Ovary (tissue), 9 donors: ENCODE data around the gene PDLIM3. TPM values are rescaled to one million over a fixed set of nuclear protein-coding genes. Genes with fewer than 3 reads are reported as not detected.

ENCODE experiments used
- DNase-seq, 5 donors: peaks; one replicate each; pipeline ENCODE4 v3.0.0-alpha.2; 2019 to 2020
- H3K27ac ChIP-seq, 2 donors: fragments of 200-600 bp; one replicate each; pipeline versions ENCODE4 v1.5.1 to v1.8.0; 2019 to 2022
- H3K27me3 ChIP-seq: fragments of 200-600 bp; one replicate; pipeline ENCODE4 v1.8.0; 2022
- H3K36me3 ChIP-seq: fragments of 200-600 bp; sonication (generic); one replicate; pipeline ENCODE4 v1.5.1; 2019
- H3K4me1 ChIP-seq: one replicate; pipeline ENCODE4 v1.8.1; 2013; ENCODE audit warnings: mild to moderate bottlenecking, moderate library complexity; ENCODE audit not compliant: insufficient read depth
- H3K4me3 ChIP-seq: fragments of 200-600 bp; sonication (generic); one replicate; pipeline ENCODE4 v1.5.1; 2017
- H3K9me3 ChIP-seq, 2 donors: fragments of 200-600 bp in 1 of 2; sonication (generic) in 1 of 2; one replicate each; pipeline versions ENCODE4 v1.5.1 to v1.8.1; 2013 to 2019; ENCODE audit warnings: mild to moderate bottlenecking in 1 of 2, moderate library complexity in 1 of 2
- CTCF ChIP-seq, 3 donors: fragments of 450-650 bp in 2 of 3; fragments of 200-600 bp in 1 of 3; IDR thresholded peaks; one replicate each; pipeline versions ENCODE4 v1.5.1 to v1.8.0; 2016 to 2022; ENCODE audit warnings: antibody characterized with exemption in 3 of 3, mild to moderate bottlenecking in 1 of 3
- EP300 ChIP-seq: sonication (generic); formaldehyde crosslinking; IDR thresholded peaks from one replicate; pipeline ENCODE4 v1.6.1; 2017; ENCODE audit warnings: antibody characterized with exemption
- POLR2A ChIP-seq: fragments of 450-650 bp; IDR thresholded peaks from one replicate; pipeline ENCODE4 v1.6.1; 2017; ENCODE audit warnings: antibody characterized with exemption, mild to moderate bottlenecking, moderate library complexity
- WGBS, 3 donors: extraction: QIAGEN DNeasy Blood & Tissue Kit in 1 of 3; methylation state at CpG; one replicate each; pipeline versions ENCODE4 v1.1.5 to v1.1.7; 2013 to 2017; 5-methylcytosine and 5-hydroxymethylcytosine counted together
- intact Hi-C, 4 donors: fragments of 100-400 bp; cut with DNase I; formaldehyde crosslinking; loops; one replicate each; pipeline versions ENCODE4 v1.11.0 to v1.15.1; 2022 to 2023
- polyA plus RNA-seq, 2 donors: library from polyadenylated mRNA; stranded (reverse); fragments of 200-250 nt in 1 of 2; fragments of 350-450 nt in 1 of 2; fragmentation: Illumina TruSeq in 1 of 2; extraction: RNeasy Lipid Tissue Mini Kit (QIAGEN cat#74804) in 1 of 2; gene quantifications; one replicate each; pipeline ENCODE4 v1.2.3, GENCODE V29; 2013 to 2014
- total RNA-seq, 7 donors: library from RNA; depleted of rRNA in 2 of 7; stranded (reverse); fragments of >200 nt in 2 of 7; fragmentation: NEBNext Ultra II Directional in 3 of 7; extraction: Animal tissue kit (Norgen Biotek cat#: 25700) in 3 of 7; gene quantifications; one replicate each; pipeline versions ENCODE4 v1.1.0 to v1.2.4, GENCODE V29; 2016 to 2023
- donor health status: DM: no; HTN: no; CAD: no; lungs with moderate emphysema.
- donor health status: DM: no; HTN: no; CAD: no.
- donor health status: Bipolar disorder and iron deficiency.
- donor health status: DM: yes; HTN: yes; CAD: no.
- donor health status: DM: no; HTN: no; CAD: no.
- donor health status: DM: yes; HTN: yes; CAD: no.

Gene PDLIM3
- total and polyA plus RNA-seq, 9 donors, result 40.9 to 220 (median 78.7) TPM

- TF ChIP-seq POLR2A (no peak), CTCF (IDR thresholded peaks at IDR 0.05) (no peak), EP300 (no peak)
- peaks cover 2% of the 10 kb centered on the region for H3K4me1 ChIP-seq
- intact Hi-C loops, result no loop called here
- peak overlapping the region in 1 of 2 donors; percentile 16 for H3K27ac ChIP-seq
- no peak overlapping the region for H3K4me3 ChIP-seq
- no peaks in the 10 kb centered on the region for H3K9me3 ChIP-seq
- H3K27me3 ChIP-seq, result no peaks in the 10 kb centered on the region
- 77 to 87% (median 87%) methylated on average over 5 of the region's 5 CpGs for WGBS, 3 donors
- DNase-seq, result no peak
- H3K36me3 ChIP-seq, result no peaks in the 10 kb centered on the region
Observed at GRCh38 chr4:185524888-185525863, 10.1 kb downstream of the PDLIM3 start.

GRCh38 chr4:185523862-185524261 is 11.4 kb downstream of the PDLIM3 start:
- no peaks in the 10 kb centered on the region for H3K27me3 ChIP-seq
- no peak overlapping the region for H3K27ac ChIP-seq
- 81 to 83% (median 83%) methylated on average over 7 of the region's 7 CpGs for WGBS, 3 donors
- H3K36me3 ChIP-seq, result no peaks in the 10 kb centered on the region
- TF ChIP-seq EP300 (no peak), POLR2A (no peak), CTCF (IDR thresholded peaks at IDR 0.05) (no peak)
- no peak for DNase-seq
- no peaks in the 10 kb centered on the region for H3K9me3 ChIP-seq
- H3K4me1 ChIP-seq, result peaks cover 2% of the 10 kb centered on the region
- H3K4me3 ChIP-seq, result no peak overlapping the region
- intact Hi-C loops, result no loop called here

GRCh38 chr4:185522451-185522850 is 12.9 kb downstream of the PDLIM3 start:
- H3K4me1 ChIP-seq, result peaks cover 3% of the 10 kb centered on the region
- H3K36me3 ChIP-seq, result no peaks in the 10 kb centered on the region
- intact Hi-C loops, result no loop called here
- no CpG with 5 or more reads among the region's 2 CpGs for WGBS, 3 donors
- H3K9me3 ChIP-seq, result no peaks in the 10 kb centered on the region
- TF ChIP-seq CTCF (IDR thresholded peaks at IDR 0.05), result no peak
- TF ChIP-seq POLR2A, result no peak
- no peak for TF ChIP-seq EP300
- no peaks in the 10 kb centered on the region for H3K27me3 ChIP-seq
- H3K4me3 ChIP-seq, result no peak overlapping the region
- peak overlapping the region in 1 of 2 donors; percentile 69 for H3K27ac ChIP-seq
- DNase-seq, result no peak

GRCh38 chr4:185520119-185520518 is 15.2 kb downstream of the PDLIM3 start:
- WGBS, 3 donors, result 7 to 22% (median 8%) methylated on average over 4 of the region's 4 CpGs
- TF ChIP-seq POLR2A, result no peak
- H3K4me3 ChIP-seq, result no peak overlapping the region
- H3K27ac ChIP-seq, result peak overlapping the region in 1 of 2 donors; percentile 58
- no peak for DNase-seq
- H3K27me3 ChIP-seq, result no peaks in the 10 kb centered on the region
- H3K36me3 ChIP-seq, result no peaks in the 10 kb centered on the region
- peaks cover 3% of the 10 kb centered on the region for H3K4me1 ChIP-seq
- H3K9me3 ChIP-seq, result no peaks in the 10 kb centered on the region
- intact Hi-C loops, result no loop called here

GRCh38 chr4:185518494-185518893 is 16.8 kb downstream of the PDLIM3 start:
- no peak for DNase-seq
- H3K36me3 ChIP-seq, result no peaks in the 10 kb centered on the region
- 11 to 34% (median 12%) methylated on average over 1 of the region's 1 CpG for WGBS, 3 donors
- no peak for TF ChIP-seq EP300
- no peak for TF ChIP-seq POLR2A
- no peak for TF ChIP-seq CTCF (IDR thresholded peaks at IDR 0.05)
- no peak overlapping the region for H3K4me3 ChIP-seq
- peak overlapping the region in 1 of 2 donors; percentile 58 for H3K27ac ChIP-seq
- no peaks in the 10 kb centered on the region for H3K27me3 ChIP-seq
- intact Hi-C loops, result no loop called here
- H3K4me1 ChIP-seq, result peaks cover 7% of the 10 kb centered on the region
- no peaks in the 10 kb centered on the region for H3K9me3 ChIP-seq
